ENCODE measurements around the gene HOXB3. TPM values are rescaled to one million over a fixed set of nuclear protein-coding genes. Genes with fewer than 3 reads are reported as not detected.

The HOXB3 gene
- total RNA-seq, 1 experiment from 2014 or later, result 151 TPM

- no peaks in the 10 kb centered on the region for H3K36me3 Mint-ChIP-seq (ENCODE audit: insufficient read depth, unreplicated experiment)
These were observed 86.3 kb downstream of the HOXB3 start for GRCh38 chr17:48503747-48504146.

GRCh38 chr17:48502901-48503300 is 87.1 kb downstream of the HOXB3 start:
- CTCF ChIA-PET, result interaction anchor here (1.1 kb wide), 1 partner anchor 11 kb away, joined by 3 read pairs; no protein-coding TSS in a partner anchor

More at GRCh38 chr17:48503747-48504146, 86.3 kb downstream of the HOXB3 start:
- no peak for DNase-seq
- Mint-ChIP-seq H3K27me3 (ENCODE audit: unreplicated experiment) (peaks cover 40% of the 10 kb centered on the region), H3K27ac (ENCODE audit: unreplicated experiment) (no peak overlapping the region), H3K9me3 (ENCODE audit: low read depth, unreplicated experiment) (no peaks in the 10 kb centered on the region), H3K4me3 (ENCODE audit: low read depth, unreplicated experiment) (no peak overlapping the region), H3K4me1 (ENCODE audit: low read depth, unreplicated experiment) (peaks cover 26% of the 10 kb centered on the region)
- no TSS peak for BruUV-seq (replicated peaks)
- intact Hi-C loops (cut with micrococcal nuclease; ENCODE audit: unreplicated experiment), result no loop called here
- CTCF ChIA-PET, result interaction anchor here (1.1 kb wide), 1 partner anchor 12 kb away, joined by 3 read pairs; no protein-coding TSS in a partner anchor
- TF ChIP-seq CTCF (IDR thresholded peaks at IDR 0.05; ENCODE audit: unreplicated experiment), result no peak

GRCh38 chr17:48502312-48502711 is 87.7 kb downstream of the HOXB3 start:
- no peak for TF ChIP-seq CTCF (IDR thresholded peaks at IDR 0.05; ENCODE audit: unreplicated experiment)
- Mint-ChIP-seq H3K27ac (ENCODE audit: unreplicated experiment) (no peak overlapping the region), H3K9me3 (ENCODE audit: low read depth, unreplicated experiment) (no peaks in the 10 kb centered on the region), H3K4me3 (ENCODE audit: low read depth, unreplicated experiment) (no peak overlapping the region), H3K4me1 (ENCODE audit: low read depth, unreplicated experiment) (peaks cover 40% of the 10 kb centered on the region), H3K27me3 (ENCODE audit: unreplicated experiment) (peaks cover 40% of the 10 kb centered on the region), H3K36me3 (ENCODE audit: insufficient read depth, unreplicated experiment) (no peaks in the 10 kb centered on the region)
- CTCF ChIA-PET, result interaction anchor here (1.1 kb wide), 1 partner anchor 53 kb away, joined by 3 read pairs; no protein-coding TSS in a partner anchor
- no peak for DNase-seq
- intact Hi-C loops (cut with micrococcal nuclease; ENCODE audit: unreplicated experiment), result no loop called here
- no TSS peak for BruUV-seq (replicated peaks)

More at GRCh38 chr17:48502901-48503300, 87.1 kb downstream of the HOXB3 start:
- no peak for DNase-seq
- Mint-ChIP-seq H3K27me3 (ENCODE audit: unreplicated experiment) (peaks cover 40% of the 10 kb centered on the region), H3K4me1 (ENCODE audit: low read depth, unreplicated experiment) (peaks cover 34% of the 10 kb centered on the region), H3K36me3 (ENCODE audit: insufficient read depth, unreplicated experiment) (no peaks in the 10 kb centered on the region), H3K9me3 (ENCODE audit: low read depth, unreplicated experiment) (no peaks in the 10 kb centered on the region), H3K27ac (ENCODE audit: unreplicated experiment) (no peak overlapping the region), H3K4me3 (ENCODE audit: low read depth, unreplicated experiment) (no peak overlapping the region)
- no TSS peak for BruUV-seq (replicated peaks)
- intact Hi-C loops (cut with micrococcal nuclease; ENCODE audit: unreplicated experiment), result no loop called here
- TF ChIP-seq CTCF (IDR thresholded peaks at IDR 0.05; ENCODE audit: unreplicated experiment), result no peak

GRCh38 chr17:48500435-48501426 is 89.3 kb downstream of the HOXB3 start:
- CTCF ChIA-PET, result interaction anchor here (0.8 to 1.1 kb wide), 2 partner anchors 55 to 61 kb away, joined by 3 read pairs; no protein-coding TSS in a partner anchor
- intact Hi-C loops (cut with micrococcal nuclease; ENCODE audit: unreplicated experiment), result no loop called here
- peaks cover 43% of the 10 kb centered on the region for H3K4me1 Mint-ChIP-seq (ENCODE audit: low read depth, unreplicated experiment)

More at GRCh38 chr17:48500435-48501426, 89.3 kb downstream of the HOXB3 start:
- H3K36me3 Mint-ChIP-seq (ENCODE audit: insufficient read depth, unreplicated experiment), result no peaks in the 10 kb centered on the region
- no TSS peak for BruUV-seq (replicated peaks)
- peaks cover 40% of the 10 kb centered on the region for H3K27me3 Mint-ChIP-seq (ENCODE audit: unreplicated experiment)
- no peak for TF ChIP-seq CTCF (IDR thresholded peaks at IDR 0.05; ENCODE audit: unreplicated experiment)
- no peak for DNase-seq
- H3K4me3 Mint-ChIP-seq (ENCODE audit: low read depth, unreplicated experiment), result no peak overlapping the region
- H3K27ac Mint-ChIP-seq (ENCODE audit: unreplicated experiment), result no peak overlapping the region
- H3K9me3 Mint-ChIP-seq (ENCODE audit: low read depth, unreplicated experiment), result no peaks in the 10 kb centered on the region

All from Calu3 (cell line).